PC-9 (cell line): Measurements from ENCODE around the gene RFTN1. TPM values are rescaled to one million over a fixed set of nuclear protein-coding genes. Genes with fewer than 3 reads are reported as not detected.

ENCODE experiments used
- BruUV-seq: library from RNA; stranded (reverse); fragments of 400-500 nt; replicated peaks from 2 replicates; lab custom pipeline; 2021; lab: Mats Ljungman, UMichigan
- CTCF ChIA-PET: fragments of 300-600 bp; sonication (Branson Sonifier 250); formaldehyde crosslinking; loops from one replicate; lab custom pipeline; 2022; ENCODE audit warnings: antibody characterized with exemption; lab: Charles Lee
- POLR2A ChIA-PET: fragments of 300-600 bp; sonication (Branson Sonifier 250); formaldehyde crosslinking; loops from one replicate; lab custom pipeline; 2022; ENCODE audit warnings: antibody characterized with exemption; ENCODE audit not compliant: unreplicated experiment; lab: Charles Lee
- DNase-seq, 2 experiments: peaks; one replicate each; pipeline versions ENCODE4 v3.0.0 to v3.0.0-alpha.2; 2015 to 2022; ENCODE audit warnings: mixed read lengths in 1 of 2
- H2AFZ ChIP-seq: fragments of 200-600 bp; sonication (generic); 2 replicates; pipeline ENCODE4 v1.8.1; 2017; ENCODE audit warnings: antibody characterized with exemption
- H3F3A ChIP-seq: fragments of 200-600 bp; sonication (generic); 2 replicates; pipeline ENCODE4 v1.8.1; 2017; ENCODE audit warnings: antibody characterized with exemption, mild to moderate bottlenecking, low read depth; ENCODE audit not compliant: insufficient read depth
- H3K27ac ChIP-seq: fragments of 200-600 bp; sonication (generic); 2 replicates; pipeline ENCODE4 v1.6.1; 2016; ENCODE audit warnings: mixed run types
- H3K27me3 ChIP-seq: fragments of 200-600 bp; sonication (generic); 2 replicates; pipeline ENCODE4 v1.6.1; 2016; ENCODE audit warnings: low read depth, mixed run types; ENCODE audit not compliant: insufficient read depth
- H3K36me3 ChIP-seq: fragments of 200-600 bp; sonication (generic); 2 replicates; pipeline ENCODE4 v1.6.1; 2016; ENCODE audit warnings: low read depth, mixed run types
- H3K4me1 ChIP-seq: fragments of 200-600 bp; sonication (generic); replicated peaks from 2 replicates; pipeline ENCODE4 v1.6.1; 2016; ENCODE audit warnings: mixed run types; ENCODE audit not compliant: insufficient read depth
- H3K4me2 ChIP-seq: fragments of 200-600 bp; sonication (generic); 2 replicates; pipeline ENCODE4 v1.6.1; 2017; ENCODE audit warnings: mixed run types
- H3K4me3 ChIP-seq: fragments of 200-600 bp; sonication (generic); 2 replicates; pipeline ENCODE4 v1.6.1; 2016; ENCODE audit warnings: mixed run types
- H3K79me2 ChIP-seq: fragments of 200-600 bp; sonication (generic); 2 replicates; pipeline ENCODE4 v1.6.1; 2017; ENCODE audit warnings: low read depth, mixed run types
- H3K9me2 ChIP-seq: fragments of 200-600 bp; sonication (generic); 2 replicates; pipeline ENCODE4 v1.8.1; 2017; ENCODE audit warnings: mild to moderate bottlenecking; ENCODE audit not compliant: insufficient read depth
- H3K9me3 ChIP-seq: fragments of 200-600 bp; sonication (generic); 2 replicates; pipeline ENCODE4 v1.8.1; 2016; ENCODE audit warnings: low read depth; ENCODE audit not compliant: insufficient read depth
- H4K20me1 ChIP-seq: fragments of 200-600 bp; sonication (generic); 2 replicates; pipeline ENCODE4 v1.8.1; 2017; ENCODE audit not compliant: insufficient read depth
- EZH2 ChIP-seq: fragments of 200-600 bp; sonication (generic); IDR thresholded peaks from 2 replicates; pipeline ENCODE4 v1.8.0; 2017; ENCODE audit warnings: antibody characterized with exemption, low read depth
- intact Hi-C: fragments of 100-400 bp; cut with micrococcal nuclease; formaldehyde crosslinking; loops from one replicate; pipeline ENCODE4 v1.10.0; 2022; ENCODE audit not compliant: unreplicated experiment
- total RNA-seq: library from RNA; stranded (reverse); gene quantifications from 2 replicates; pipeline ENCODE4 v1.2.3, GENCODE V29; 2021
- TF ChIP-seq, protein P1 (sequence below): fragments of 200-600 bp; sonication (generic); conservative IDR thresholded peaks from 2 replicates; pipeline ENCODE4 v1.6.1; 2017; ENCODE audit warnings: mixed run types, antibody characterized with exemption, mild to moderate bottlenecking, moderate library complexity

The RFTN1 gene
- total RNA-seq, 1 experiment from 2014 or later = 0.41 TPM

- BruUV-seq = no TSS peak
- intact Hi-C loops = no loop called here
- no peaks in the 10 kb centered on the region; the same call in 1 of the 2 replicates for H3K4me1 ChIP-seq
- H2AFZ ChIP-seq = no peak overlapping the region
- no peak for DNase-seq
- H3K36me3 ChIP-seq = no peaks in the 10 kb centered on the region
- no peaks in the 10 kb centered on the region for H3K9me3 ChIP-seq
- no peaks in the 10 kb centered on the region for H3K9me2 ChIP-seq
- H3K79me2 ChIP-seq = no peaks in the 10 kb centered on the region
- CTCF ChIA-PET = no interaction called here
- TF ChIP-seq, protein P1, sequence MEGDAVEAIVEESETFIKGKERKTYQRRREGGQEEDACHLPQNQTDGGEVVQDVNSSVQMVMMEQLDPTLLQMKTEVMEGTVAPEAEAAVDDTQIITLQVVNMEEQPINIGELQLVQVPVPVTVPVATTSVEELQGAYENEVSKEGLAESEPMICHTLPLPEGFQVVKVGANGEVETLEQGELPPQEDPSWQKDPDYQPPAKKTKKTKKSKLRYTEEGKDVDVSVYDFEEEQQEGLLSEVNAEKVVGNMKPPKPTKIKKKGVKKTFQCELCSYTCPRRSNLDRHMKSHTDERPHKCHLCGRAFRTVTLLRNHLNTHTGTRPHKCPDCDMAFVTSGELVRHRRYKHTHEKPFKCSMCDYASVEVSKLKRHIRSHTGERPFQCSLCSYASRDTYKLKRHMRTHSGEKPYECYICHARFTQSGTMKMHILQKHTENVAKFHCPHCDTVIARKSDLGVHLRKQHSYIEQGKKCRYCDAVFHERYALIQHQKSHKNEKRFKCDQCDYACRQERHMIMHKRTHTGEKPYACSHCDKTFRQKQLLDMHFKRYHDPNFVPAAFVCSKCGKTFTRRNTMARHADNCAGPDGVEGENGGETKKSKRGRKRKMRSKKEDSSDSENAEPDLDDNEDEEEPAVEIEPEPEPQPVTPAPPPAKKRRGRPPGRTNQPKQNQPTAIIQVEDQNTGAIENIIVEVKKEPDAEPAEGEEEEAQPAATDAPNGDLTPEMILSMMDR = no peak
- no peak for TF ChIP-seq EZH2
- no peak overlapping the region for H3K27ac ChIP-seq
- no peaks in the 10 kb centered on the region for H4K20me1 ChIP-seq
- peaks cover 3% of the 10 kb centered on the region; the same call in 1 of the 2 replicates for H3K27me3 ChIP-seq
- POLR2A ChIA-PET = no interaction called here
- no peaks in the 10 kb centered on the region for H3F3A ChIP-seq
- H3K4me2 ChIP-seq = no peak overlapping the region
- no peak overlapping the region for H3K4me3 ChIP-seq
Observed at GRCh38 chr3:16486201-16486600, 27.3 kb downstream of the RFTN1 start.

- intact Hi-C loops = no loop called here
- TF ChIP-seq, protein P1 = no peak
- no peak for TF ChIP-seq EZH2
- Histone ChIP-seq H3K9me3 (no peaks in the 10 kb centered on the region), H3K4me1 (no peaks in the 10 kb centered on the region; the same call in 1 of the 2 replicates), H3K36me3 (no peaks in the 10 kb centered on the region), H3K79me2 (no peaks in the 10 kb centered on the region), H3K4me3 (no peak overlapping the region), H3K9me2 (no peaks in the 10 kb centered on the region), H3K27ac (no peak overlapping the region), H3F3A (no peaks in the 10 kb centered on the region), H3K4me2 (no peak overlapping the region), H4K20me1 (no peaks in the 10 kb centered on the region), H2AFZ (no peak overlapping the region), H3K27me3 (no peaks in the 10 kb centered on the region; the same call in 1 of the 2 replicates)
- CTCF ChIA-PET = no interaction called here
- POLR2A ChIA-PET = no interaction called here
- no peak for DNase-seq
- BruUV-seq = no TSS peak
Observed at GRCh38 chr3:16485395-16485992, 28.0 kb downstream of the RFTN1 start.

GRCh38 chr3:16484984-16485383, 28.5 kb downstream of the RFTN1 start:
- no peak overlapping the region for H2AFZ ChIP-seq
- no peaks in the 10 kb centered on the region; the same call in 1 of the 2 replicates for H3K4me1 ChIP-seq
- ChIA-PET POLR2A (no interaction called here), CTCF (no interaction called here)
- H3K4me3 ChIP-seq = no peak overlapping the region
- no peaks in the 10 kb centered on the region for H3K79me2 ChIP-seq
- H3F3A ChIP-seq = no peaks in the 10 kb centered on the region
- H3K27ac ChIP-seq = no peak overlapping the region
- H3K27me3 ChIP-seq = no peaks in the 10 kb centered on the region
- no peak for DNase-seq
- H4K20me1 ChIP-seq = no peaks in the 10 kb centered on the region
- H3K9me3 ChIP-seq = no peaks in the 10 kb centered on the region
- H3K36me3 ChIP-seq = no peaks in the 10 kb centered on the region
- no TSS peak for BruUV-seq
- no peak overlapping the region for H3K4me2 ChIP-seq
- no peaks in the 10 kb centered on the region for H3K9me2 ChIP-seq
- no peak for TF ChIP-seq EZH2
- TF ChIP-seq, protein P1 = no peak
- intact Hi-C loops = no loop called here
